IMR-90 (cell line): ENCODE measurements around the gene EXOC4. TPM values are rescaled to one million over a fixed set of nuclear protein-coding genes. Genes with fewer than 3 reads are reported as not detected.

Source experiments
- ATAC-seq: fragments of 200-7000 bp; cut with Tn5 transposase; 2 replicates; pipeline ENCODE4 v1.9.1; 2020; ENCODE audit warnings: low read depth, mild to moderate bottlenecking, moderate library complexity
- BruUV-seq: library from RNA; stranded (reverse); fragments of 400-500 nt; replicated peaks from 2 replicates; lab custom pipeline; 2021; lab: Mats Ljungman, UMichigan
- CTCF ChIA-PET: fragments of 300-600 bp; formaldehyde crosslinking; extraction: SDS; loops from one replicate; lab custom pipeline; 2021; ENCODE audit warnings: antibody characterized with exemption; lab: Yijun Ruan, JAX
- POLR2A ChIA-PET: fragments of 300-600 bp; sonication (Branson Sonifier 250); formaldehyde crosslinking; loops from one replicate; lab custom pipeline; 2022; ENCODE audit warnings: antibody characterized with exemption; ENCODE audit not compliant: unreplicated experiment; lab: Charles Lee
- DNase-seq: peaks from one replicate; pipeline ENCODE4 v3.0.0; 2013
- H2AFZ ChIP-seq: replicated peaks from 2 replicates; pipeline ENCODE3; 2013; ENCODE audit warnings: low read length, mild to moderate bottlenecking; ENCODE audit not compliant: poor library complexity
- H2AK5ac ChIP-seq: 2 replicates; pipeline ENCODE4 v1.6.1; 2013; ENCODE audit warnings: low read depth, low read length, inconsistent platforms
- H2AK9ac ChIP-seq: replicated peaks from 2 replicates; pipeline ENCODE3; 2013; ENCODE audit warnings: mild to moderate bottlenecking, low read depth, low read length, moderate library complexity; ENCODE audit not compliant: poor library complexity
- H2BK120ac ChIP-seq: 2 replicates; pipeline ENCODE4 v1.6.1; 2013; ENCODE audit warnings: low read depth, low read length, inconsistent platforms
- H2BK15ac ChIP-seq: 3 replicates; pipeline ENCODE4 v1.6.1; 2013; ENCODE audit warnings: low read depth, low read length, inconsistent platforms
- H2BK20ac ChIP-seq: 2 replicates; pipeline ENCODE4 v1.6.1; 2013; ENCODE audit warnings: low read depth, mild to moderate bottlenecking, inconsistent platforms, low read length, moderate library complexity
- H2BK5ac ChIP-seq: 2 replicates; pipeline ENCODE4 v1.6.1; 2013; ENCODE audit warnings: mild to moderate bottlenecking, low read depth, low read length, inconsistent platforms; ENCODE audit not compliant: poor library complexity, severe bottlenecking
- H3K14ac ChIP-seq: replicated peaks from 2 replicates; pipeline ENCODE4 v1.6.1; 2013; ENCODE audit warnings: low read depth, low read length, inconsistent platforms
- H3K18ac ChIP-seq: 2 replicates; pipeline ENCODE4 v1.6.1; 2013; ENCODE audit warnings: low read depth, low read length, control low read depth
- H3K23ac ChIP-seq: 2 replicates; pipeline ENCODE4 v1.6.1; 2013; ENCODE audit warnings: low read depth, low read length, inconsistent platforms
- H3K27ac ChIP-seq: 2 replicates; pipeline ENCODE4 v1.5.1; 2013; ENCODE audit warnings: mild to moderate bottlenecking, control low read depth, low read length; ENCODE audit not compliant: insufficient read depth
- H3K27me3 ChIP-seq: 2 replicates; pipeline ENCODE4 v1.6.1; 2013; ENCODE audit warnings: low read length; ENCODE audit not compliant: control insufficient read depth, insufficient read depth
- H3K36me3 ChIP-seq: 2 replicates; pipeline ENCODE4 v1.6.1; 2013; ENCODE audit warnings: low read length, mixed read lengths; ENCODE audit not compliant: control insufficient read depth, insufficient read depth
- H3K4ac ChIP-seq: 2 replicates; pipeline ENCODE4 v1.6.1; 2013; ENCODE audit warnings: low read depth, low read length, inconsistent platforms
- H3K4me1 ChIP-seq: 2 replicates; pipeline ENCODE4 v1.6.1; 2013; ENCODE audit warnings: low read length, mixed read lengths; ENCODE audit not compliant: control insufficient read depth, insufficient read depth
- H3K4me2 ChIP-seq: 2 replicates; pipeline ENCODE4 v1.6.1; 2013; ENCODE audit warnings: low read depth, mild to moderate bottlenecking, control low read depth, low read length, moderate library complexity
- H3K4me3 ChIP-seq: 2 replicates; pipeline ENCODE4 v1.5.1; 2013; ENCODE audit warnings: low read depth, mild to moderate bottlenecking, control low read depth, low read length, moderate library complexity; ENCODE audit not compliant: insufficient read depth
- H3K56ac ChIP-seq: 2 replicates; pipeline ENCODE4 v1.6.1; 2013; ENCODE audit warnings: low read length, inconsistent platforms; ENCODE audit not compliant: insufficient read depth; ENCODE audit errors: extremely low read depth
- H3K79me1 ChIP-seq, 2 experiments: 2 replicates each; pipeline ENCODE4 v1.6.1; 2013; ENCODE audit warnings: low read length in 2 of 2, inconsistent platforms in 1 of 2, low read depth in 1 of 2
- H3K9ac ChIP-seq: 2 replicates; pipeline ENCODE4 v1.6.1; 2013; ENCODE audit warnings: low read depth, low read length, control low read depth
- H3K9me1 ChIP-seq: 2 replicates; pipeline ENCODE4 v1.6.1; 2013; ENCODE audit warnings: low read length, inconsistent platforms; ENCODE audit not compliant: insufficient read depth
- H3K9me3 ChIP-seq: 2 replicates; pipeline ENCODE4 v1.6.1; 2013; ENCODE audit warnings: low read length; ENCODE audit not compliant: control insufficient read depth, insufficient read depth
- H4K20me1 ChIP-seq: 2 replicates; pipeline ENCODE4 v1.6.1; 2013; ENCODE audit warnings: low read length, inconsistent platforms; ENCODE audit not compliant: insufficient read depth
- H4K5ac ChIP-seq: 2 replicates; pipeline ENCODE4 v1.6.1; 2013; ENCODE audit warnings: mild to moderate bottlenecking, low read depth, low read length, control low read depth
- H4K8ac ChIP-seq, 2 experiments: 2 replicates each; pipeline ENCODE4 v1.6.1; 2013; ENCODE audit warnings: low read depth in 2 of 2, low read length in 2 of 2, control low read depth in 1 of 2, inconsistent platforms in 1 of 2
- H4K91ac ChIP-seq: 2 replicates; pipeline ENCODE4 v1.6.1; 2013; ENCODE audit warnings: low read depth, low read length, inconsistent platforms; ENCODE audit not compliant: insufficient read depth
- BHLHE40 ChIP-seq: fragments of 150-350 bp; IDR thresholded peaks from 2 replicates; pipeline ENCODE4 v1.6.1; 2016; ENCODE audit warnings: mild to moderate bottlenecking, low read depth, low read length
- MAZ ChIP-seq: IDR thresholded peaks from 2 replicates; pipeline ENCODE4 v1.6.1; 2012; ENCODE audit warnings: low read depth, mild to moderate bottlenecking, low read length, improper control_type of control experiment, moderate library complexity, borderline replicate concordance
- MXI1 ChIP-seq: IDR thresholded peaks from 2 replicates; pipeline ENCODE4 v1.6.1; 2012; ENCODE audit warnings: low read depth, mild to moderate bottlenecking, low read length, moderate library complexity, borderline replicate concordance
- NFE2L2 ChIP-seq: fragments of 150-350 bp; IDR thresholded peaks from 2 replicates; pipeline ENCODE4 v1.6.1; 2016; ENCODE audit warnings: low read depth, mild to moderate bottlenecking, low read length
- POLR2A ChIP-seq: IDR thresholded peaks from 2 replicates; pipeline ENCODE4 v1.6.1; 2012; ENCODE audit warnings: mild to moderate bottlenecking, low read depth, low read length
- RCOR1 ChIP-seq: IDR thresholded peaks from 2 replicates; pipeline ENCODE4 v1.6.1; 2012; ENCODE audit warnings: mild to moderate bottlenecking, low read length, improper control_type of control experiment; ENCODE audit not compliant: insufficient replicate concordance
- WGBS, 2 experiments: methylation state at CpG; one replicate each; pipeline versions ENCODE4 v1.1.5 to v1.1.7; 2013; ENCODE audit warnings: missing lambda C conversion rate in 2 of 2; ENCODE audit not compliant: insufficient read length in 1 of 2; ENCODE audit errors: extremely low coverage in 2 of 2; 5-methylcytosine and 5-hydroxymethylcytosine counted together
- dilution Hi-C: fragments of 300-500 bp; cut with HindIII; formaldehyde crosslinking; loops from one replicate; pipeline ENCODE4 v1.14.3; 2018; ENCODE audit warnings: low sequenced_read_pairs; ENCODE audit not compliant: unreplicated experiment
- in situ Hi-C: fragments of 300-500 bp; cut with MboI; formaldehyde crosslinking; loops from 3 replicates; pipeline ENCODE4 v1.14.3; 2019; ENCODE audit warnings: low sequenced_read_pairs, inconsistent platforms, mixed read lengths
- intact Hi-C: fragments of 100-400 bp; cut with micrococcal nuclease; formaldehyde crosslinking; loops from 2 replicates; pipeline ENCODE4 v1.10.0; 2022
- polyA plus RNA-seq, 3 experiments: library from polyadenylated mRNA; depleted of rRNA; stranded (reverse); fragments of >200 nt; gene quantifications; 2 replicates each; pipeline ENCODE4 v1.2.3, GENCODE V29; 2012; ENCODE audit warnings: low replicate concordance in 1 of 3
- total RNA-seq: library from RNA; depleted of rRNA; stranded (reverse); fragments of >200 nt; gene quantifications from 2 replicates; pipeline ENCODE4 v1.2.3, GENCODE V29; 2012

Gene EXOC4
- total and polyA plus RNA-seq, 2 of the 4 experiments (the other 2 are of a cell fraction): 25.4 to 94.6 TPM

DNA sequence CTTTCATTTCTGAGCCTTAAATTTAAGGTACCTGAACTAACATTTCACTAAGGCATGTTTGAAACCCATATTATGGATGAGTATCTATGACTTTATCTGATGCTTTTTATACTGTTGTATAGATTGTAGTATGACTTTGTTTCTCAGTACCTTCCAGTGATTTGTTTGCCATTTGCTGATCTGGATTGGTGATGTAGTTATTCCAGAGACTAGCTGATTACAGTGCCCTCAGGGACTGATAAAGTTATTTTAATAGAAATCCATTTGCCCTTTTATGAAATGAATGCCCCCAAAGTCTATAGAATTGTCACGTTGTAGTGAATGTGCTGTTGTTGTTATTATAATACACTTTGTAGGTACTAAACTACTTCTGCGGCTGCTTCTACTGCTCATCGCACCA is 488.8 kb downstream of the EXOC4 start:
- Histone ChIP-seq H2AFZ (no peak overlapping the region), H3K9me3 (no peaks in the 10 kb centered on the region), H2AK5ac (no peak overlapping the region), H3K27ac (no peak overlapping the region), H3K36me3 (no peaks in the 10 kb centered on the region), H3K4me1 (no peaks in the 10 kb centered on the region), H3K79me1 (no peaks in the 10 kb centered on the region), H4K5ac (no peak overlapping the region), H3K9me1 (no peaks in the 10 kb centered on the region), H3K14ac (no peak overlapping the region), H2BK15ac (0 out of 3 replicates have a peak overlapping the region, but pooled peaks have one; percentile 27), H3K4ac (no peak overlapping the region), H3K4me3 (no peak overlapping the region), H2BK5ac (no peak overlapping the region), H3K56ac (no peak overlapping the region), H3K18ac (no peak overlapping the region), H4K91ac (no peak overlapping the region), H3K27me3 (no peaks in the 10 kb centered on the region), H4K8ac (no peak overlapping the region), H3K4me2 (no peak overlapping the region), H3K23ac (no peak overlapping the region), H2AK9ac (no peak overlapping the region), H2BK20ac (no peak overlapping the region), H2BK120ac (no peak overlapping the region), H3K9ac (no peak overlapping the region), H4K20me1 (no peaks in the 10 kb centered on the region)
- BruUV-seq: no TSS peak
- WGBS, 2 experiments: no CpG with 5 or more reads among the region's 3 CpGs
- no peak for TF ChIP-seq MXI1
- no peak for TF ChIP-seq POLR2A
- TF ChIP-seq NFE2L2: no peak
- no peak for TF ChIP-seq MAZ
- TF ChIP-seq RCOR1: no peak
- no peak for TF ChIP-seq BHLHE40
- DNase-seq (no peak), ATAC-seq (no peak)
- dilution Hi-C loops: no loop called here
- intact Hi-C loops: loop anchor here (1.0 to 10.0 kb wide), 4 partner anchors 111 to 305 kb away; no protein-coding TSS in a partner anchor
- ChIA-PET POLR2A (no interaction called here), CTCF (interaction anchor here (0.9 to 2.8 kb wide), 2 partner anchors 9 to 305 kb away, joined by 3 to 9 read pairs; no protein-coding TSS in a partner anchor)
- in situ Hi-C loops: no loop called here
